ENCODE data around the gene PCBP3.

PCBP3 gene

DNA sequence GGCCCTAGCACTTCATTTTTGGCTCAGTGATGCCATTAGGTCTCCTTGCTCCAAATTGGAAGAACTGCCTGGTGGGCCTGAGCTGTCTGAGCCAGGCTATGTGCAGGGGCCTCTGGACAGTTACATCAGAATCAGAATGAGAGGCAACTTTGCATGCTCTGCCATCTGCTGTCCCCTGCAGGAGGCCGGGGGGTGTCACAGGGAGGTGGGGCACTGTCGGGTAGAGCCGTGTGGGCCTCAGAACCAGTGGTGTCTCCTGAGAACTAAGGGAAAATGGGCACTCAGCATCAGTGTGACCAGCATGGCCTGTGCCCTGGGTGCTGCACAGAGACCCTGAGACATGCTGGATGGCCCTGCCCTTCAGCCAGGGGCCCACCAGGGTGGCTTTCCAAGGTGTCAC is 291.0 kb downstream of the PCBP3 start:
- H3K4me3 ChIP-seq (replicated peaks in 1 of 2; ENCODE audit: low read depth in 2 of 2, low read length in 2 of 2), result no peak overlapping the region
- TF ChIP-seq, protein P1, sequence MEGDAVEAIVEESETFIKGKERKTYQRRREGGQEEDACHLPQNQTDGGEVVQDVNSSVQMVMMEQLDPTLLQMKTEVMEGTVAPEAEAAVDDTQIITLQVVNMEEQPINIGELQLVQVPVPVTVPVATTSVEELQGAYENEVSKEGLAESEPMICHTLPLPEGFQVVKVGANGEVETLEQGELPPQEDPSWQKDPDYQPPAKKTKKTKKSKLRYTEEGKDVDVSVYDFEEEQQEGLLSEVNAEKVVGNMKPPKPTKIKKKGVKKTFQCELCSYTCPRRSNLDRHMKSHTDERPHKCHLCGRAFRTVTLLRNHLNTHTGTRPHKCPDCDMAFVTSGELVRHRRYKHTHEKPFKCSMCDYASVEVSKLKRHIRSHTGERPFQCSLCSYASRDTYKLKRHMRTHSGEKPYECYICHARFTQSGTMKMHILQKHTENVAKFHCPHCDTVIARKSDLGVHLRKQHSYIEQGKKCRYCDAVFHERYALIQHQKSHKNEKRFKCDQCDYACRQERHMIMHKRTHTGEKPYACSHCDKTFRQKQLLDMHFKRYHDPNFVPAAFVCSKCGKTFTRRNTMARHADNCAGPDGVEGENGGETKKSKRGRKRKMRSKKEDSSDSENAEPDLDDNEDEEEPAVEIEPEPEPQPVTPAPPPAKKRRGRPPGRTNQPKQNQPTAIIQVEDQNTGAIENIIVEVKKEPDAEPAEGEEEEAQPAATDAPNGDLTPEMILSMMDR (IDR thresholded peaks at IDR 0.05; ENCODE audit: low read depth, low read length), result no peak
- no peak for DNase-seq (ENCODE audit: low read depth in 2 of 2)

DNA sequence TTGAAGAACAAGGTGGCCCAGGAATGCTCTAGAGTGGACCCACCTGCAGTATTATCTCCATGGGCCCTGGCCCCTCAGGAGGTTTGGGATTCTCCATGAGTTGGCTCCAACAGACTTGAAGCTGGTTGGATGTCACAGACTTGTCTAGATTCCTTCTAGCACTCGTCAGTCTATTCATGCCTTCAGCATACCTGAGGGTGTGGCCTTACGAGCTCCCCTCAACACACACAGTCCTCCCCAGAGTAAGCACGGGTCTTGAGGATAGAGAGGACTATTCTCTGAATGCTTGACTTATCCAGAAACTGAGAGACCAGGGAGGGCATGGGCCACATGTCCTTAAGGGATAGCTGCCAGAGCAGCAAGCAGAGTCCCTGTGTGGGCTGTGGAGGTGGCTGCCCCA is 292.1 kb downstream of the PCBP3 start:
- H3K4me3 ChIP-seq (replicated peaks in 1 of 2; ENCODE audit: low read depth in 2 of 2, low read length in 2 of 2), result no peak overlapping the region
- DNase-seq (ENCODE audit: low read depth in 2 of 2), result peak; percentile 51 to 58
- TF ChIP-seq, protein P1 (IDR thresholded peaks at IDR 0.05; ENCODE audit: low read depth, low read length), result no peak

DNA sequence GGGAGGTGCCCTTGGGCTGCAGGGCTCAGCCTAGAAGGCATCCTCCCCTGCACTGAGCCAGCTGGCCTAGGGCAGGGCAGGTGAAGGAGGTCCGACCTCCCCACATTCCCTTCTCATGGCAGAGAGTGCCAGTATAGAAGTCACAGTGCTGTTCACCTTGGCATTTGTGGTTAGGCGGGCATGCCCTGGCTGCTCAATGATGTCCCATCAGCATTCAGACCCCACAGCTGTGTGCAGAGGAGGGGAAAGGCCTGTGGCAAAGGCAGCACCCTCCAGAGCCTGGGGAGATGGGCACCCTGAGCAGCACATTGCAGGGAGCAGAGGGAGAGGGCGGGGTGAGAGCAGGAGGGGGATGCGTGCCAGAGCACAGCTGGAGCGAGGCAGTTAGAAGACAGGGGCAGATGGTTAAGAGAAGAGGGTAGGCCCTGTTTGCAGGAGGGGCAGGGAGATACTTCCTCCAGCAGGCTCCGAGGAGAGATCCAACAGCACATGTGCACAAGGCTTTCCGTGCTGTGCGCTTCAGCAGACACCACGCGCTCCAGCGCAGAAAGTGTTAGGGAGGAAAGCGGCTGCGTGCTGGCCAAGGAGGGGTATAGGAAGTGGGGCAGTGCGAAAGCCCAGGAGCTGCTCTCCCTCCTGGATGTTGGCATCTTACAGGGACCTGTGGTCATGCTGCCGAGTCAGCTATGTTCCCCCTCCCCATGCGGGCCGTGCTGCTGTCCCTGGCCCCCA is 294.4 kb downstream of the PCBP3 start:
- no peak overlapping the region for H3K4me3 ChIP-seq (replicated peaks in 1 of 2; ENCODE audit: low read depth in 2 of 2, low read length in 2 of 2)
- no peak for DNase-seq (ENCODE audit: low read depth in 2 of 2)

DNA sequence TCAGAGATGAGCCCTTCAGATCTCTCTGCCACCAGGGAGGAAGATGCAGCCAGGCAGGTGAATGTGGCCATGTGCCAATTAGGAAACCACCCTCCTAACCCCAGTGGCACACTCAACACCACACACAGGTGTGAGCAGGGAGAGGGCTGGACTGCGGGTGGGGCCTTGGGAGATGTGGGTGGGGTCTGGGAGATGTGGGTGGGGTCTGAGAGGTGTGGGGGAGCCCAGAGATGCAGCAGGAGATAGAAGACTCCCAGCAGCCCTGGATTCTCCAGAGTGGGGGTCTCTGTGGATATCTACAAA is 294.9 kb downstream of the PCBP3 start:
- TF ChIP-seq, protein P1 (IDR thresholded peaks at IDR 0.05; ENCODE audit: low read depth, low read length), result no peak
- no peak overlapping the region for H3K4me3 ChIP-seq (replicated peaks in 1 of 2; ENCODE audit: low read depth in 2 of 2, low read length in 2 of 2)
- DNase-seq (ENCODE audit: low read depth in 2 of 2), result no peak

More for the DNA sequence above, 294.4 kb downstream of the PCBP3 start:
- TF ChIP-seq, protein P1 (IDR thresholded peaks at IDR 0.05; ENCODE audit: low read depth, low read length), result no peak

DNA sequence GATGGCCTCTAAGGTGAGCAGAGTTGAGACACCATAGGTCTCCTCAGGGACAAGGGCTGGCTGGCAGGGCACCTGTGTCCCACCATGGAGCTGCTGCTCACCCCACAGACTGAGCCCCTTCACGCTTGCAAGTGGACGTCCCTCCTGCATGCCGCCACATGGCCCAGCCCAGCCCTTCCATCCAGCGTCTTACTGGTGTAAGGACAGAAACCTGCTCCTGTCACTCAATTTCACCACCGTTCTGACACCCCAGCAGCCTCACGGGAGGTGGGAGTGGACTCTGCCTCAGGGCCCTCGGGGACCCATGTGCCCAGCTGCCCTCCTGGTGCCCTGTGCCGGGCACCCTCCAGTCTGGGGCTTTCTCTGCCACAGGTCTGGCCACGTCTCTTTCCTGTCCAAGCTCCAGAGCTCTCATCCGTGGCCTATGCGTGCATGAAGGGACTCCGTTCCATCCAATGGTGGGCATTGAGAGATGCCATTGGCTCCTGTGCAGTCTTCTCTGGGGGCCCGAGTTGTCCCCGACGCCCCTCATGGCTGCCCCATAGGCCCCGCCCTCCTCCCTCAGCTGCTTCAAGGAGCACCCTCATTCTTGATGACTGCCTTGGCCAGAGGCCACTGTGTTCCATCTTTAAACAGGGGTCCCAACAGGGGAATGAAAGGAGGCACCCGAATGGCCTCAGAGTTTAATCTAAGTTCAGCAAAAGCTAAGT is 295.4 kb downstream of the PCBP3 start:
- TF ChIP-seq, protein P1 (IDR thresholded peaks at IDR 0.05; ENCODE audit: low read depth, low read length), result no peak
- no peak overlapping the region for H3K4me3 ChIP-seq (replicated peaks in 1 of 2; ENCODE audit: low read depth in 2 of 2, low read length in 2 of 2)
- no peak for DNase-seq (ENCODE audit: low read depth in 2 of 2)

DNA sequence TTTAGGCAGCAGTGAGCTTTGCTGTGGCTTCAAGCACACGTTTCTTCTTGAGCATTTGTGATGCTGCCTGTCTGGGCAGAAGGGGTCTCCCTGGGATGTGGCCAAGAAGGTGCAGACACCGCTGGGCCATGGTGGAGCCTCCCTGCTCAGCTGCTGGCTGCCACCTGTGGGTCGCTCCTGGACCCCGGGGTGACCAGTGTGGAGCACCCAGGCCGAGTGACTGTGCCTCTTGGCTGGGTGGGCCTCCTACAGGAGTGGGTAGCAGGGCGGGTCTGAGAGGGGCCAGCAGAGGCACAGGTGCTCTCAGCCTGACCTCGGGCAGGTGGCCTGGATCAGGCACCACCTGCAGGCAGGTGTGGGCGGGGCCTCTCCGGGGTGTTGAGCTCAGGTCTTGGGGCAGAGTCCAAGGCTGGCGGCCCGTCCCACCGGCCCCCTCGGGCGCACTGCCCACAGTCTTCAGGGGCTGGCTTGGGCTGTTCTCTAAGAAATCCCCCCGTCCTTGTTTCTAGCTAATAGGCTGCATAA is 296.1 kb downstream of the PCBP3 start:
- H3K4me3 ChIP-seq (replicated peaks in 1 of 2; ENCODE audit: low read depth in 2 of 2, low read length in 2 of 2), result no peak overlapping the region
- TF ChIP-seq, protein P1 (IDR thresholded peaks at IDR 0.05; ENCODE audit: low read depth, low read length), result no peak
- DNase-seq (ENCODE audit: low read depth in 2 of 2), result no peak

All from cardiac fibroblast (primary cell).